Measurements from ENCODE around the gene COL9A1.

GRCh38 chr6:70338775-70339174, 35.9 kb upstream of the COL9A1 start:
- TF ChIP-seq CTCF (IDR thresholded peaks at IDR 0.05; ENCODE audit: insufficient read depth, low read length, poor library complexity, severe bottlenecking) (no peak), EZH2phosphoT487 (conservative IDR thresholded peaks at IDR 0.05; ENCODE audit: low read length) (no peak)
